H1 (cell line): ENCODE measurements around the gene RADIL. TPM values are rescaled to one million over a fixed set of nuclear protein-coding genes. Genes with fewer than 3 reads are reported as not detected.

Experiments used
- CTCF ChIA-PET: fragments of 300-600 bp; sonication (Branson Sonifier 250); formaldehyde crosslinking; loops from one replicate; lab custom pipeline; 2021; ENCODE audit not compliant: partially characterized antibody; lab: Charles Lee
- POLR2A ChIA-PET: fragments of 300-600 bp; sonication (Branson Sonifier 250); formaldehyde crosslinking; loops from one replicate; lab custom pipeline; 2021; ENCODE audit warnings: inconsistent platforms; ENCODE audit not compliant: partially characterized antibody; lab: Charles Lee
- DNase-seq, 2 experiments: peaks; one replicate each; pipeline versions ENCODE4 v3.0.0 to v3.0.0-alpha.2; 2010 to 2022; ENCODE audit warnings: low spot score in 2 of 2, low read depth in 1 of 2, mixed read lengths in 1 of 2
- FAIRE-seq: peaks from 2 replicates; lab custom pipeline; 2011; peaks lifted over from hg19 to GRCh38; lab: Jason Lieb, UNC
- H2AFZ ChIP-seq: 2 replicates; pipeline ENCODE4 v1.8.1; 2012; ENCODE audit warnings: low read length, inconsistent platforms
- H2AK5ac ChIP-seq: 2 replicates; pipeline ENCODE4 v1.6.1; 2013; ENCODE audit warnings: low read depth, low read length
- H2BK120ac ChIP-seq: replicated peaks from 2 replicates; pipeline ENCODE3; 2013; ENCODE audit warnings: low read depth, low read length, inconsistent platforms
- H2BK12ac ChIP-seq: 2 replicates; pipeline ENCODE4 v1.6.1; 2013; ENCODE audit warnings: low read depth, low read length
- H2BK15ac ChIP-seq: 2 replicates; pipeline ENCODE4 v1.6.1; 2013; ENCODE audit warnings: low read length
- H2BK20ac ChIP-seq: 2 replicates; pipeline ENCODE4 v1.6.1; 2013; ENCODE audit warnings: low read length
- H2BK5ac ChIP-seq: 2 replicates; pipeline ENCODE4 v1.6.1; 2013; ENCODE audit warnings: low read depth, low read length
- H3K14ac ChIP-seq: 2 replicates; pipeline ENCODE4 v1.6.1; 2013; ENCODE audit warnings: inconsistent platforms; ENCODE audit not compliant: insufficient read length
- H3K18ac ChIP-seq: 2 replicates; pipeline ENCODE4 v1.6.1; 2013; ENCODE audit warnings: low read length; ENCODE audit errors: extremely low read depth
- H3K23ac ChIP-seq: 2 replicates; pipeline ENCODE4 v1.6.1; 2013; ENCODE audit warnings: inconsistent platforms; ENCODE audit not compliant: insufficient read length
- H3K23me2 ChIP-seq: 2 replicates; pipeline ENCODE4 v1.6.1; 2013; ENCODE audit warnings: low read depth, low read length
- H3K27ac ChIP-seq: 2 replicates; pipeline ENCODE4 v1.6.1; 2011; ENCODE audit warnings: low read depth, low read length, inconsistent platforms
- H3K27me3 ChIP-seq, 4 experiments: replicated peaks in 1 of 4; 1 replicate in 1 of 4; 2 replicates in 3 of 4; pipeline versions ENCODE4 v1.6.1 to v1.8.1; 2011 to 2013; ENCODE audit warnings: low read length in 3 of 4, mild to moderate bottlenecking in 3 of 4, inconsistent platforms in 2 of 4, mixed read lengths in 2 of 4, moderate library complexity in 1 of 4; ENCODE audit not compliant: control insufficient read depth in 3 of 4, insufficient read depth in 3 of 4; ENCODE audit errors: extremely low read depth in 1 of 4
- H3K36me3 ChIP-seq, 4 experiments: 2 replicates each; pipeline versions ENCODE4 v1.6.1 to v1.8.1; 2011 to 2013; ENCODE audit warnings: mild to moderate bottlenecking in 4 of 4, low read length in 3 of 4, moderate library complexity in 2 of 4, control low read depth in 1 of 4, inconsistent platforms in 1 of 4; ENCODE audit not compliant: insufficient read depth in 4 of 4, control insufficient read depth in 2 of 4
- H3K4ac ChIP-seq: replicated peaks from 2 replicates; pipeline ENCODE3; 2013; ENCODE audit warnings: low read length, low read depth, mixed read lengths, inconsistent platforms; ENCODE audit not compliant: insufficient read length
- H3K4me1 ChIP-seq, 4 experiments: replicated peaks in 1 of 4; 1 replicate in 1 of 4; 2 replicates in 3 of 4; pipeline versions ENCODE4 v1.6.1 to v1.8.1; 2011 to 2013; ENCODE audit warnings: low read length in 3 of 4, inconsistent platforms in 2 of 4, mixed read lengths in 1 of 4; ENCODE audit not compliant: insufficient read depth in 4 of 4, control insufficient read depth in 3 of 4
- H3K4me2 ChIP-seq, 2 experiments: 2 replicates each; pipeline versions ENCODE4 v1.6.1 to v1.8.1; 2011 to 2013; ENCODE audit warnings: low read depth in 2 of 2, low read length in 2 of 2, control low read depth in 1 of 2, inconsistent platforms in 1 of 2, mild to moderate bottlenecking in 1 of 2; ENCODE audit not compliant: insufficient read depth in 1 of 2
- H3K4me3 ChIP-seq, 4 experiments: fragments of 200-600, 300-600 bp in 1 of 4; sonication (generic), shearing (Covaris generic), sonication (Bioruptor Twin) in 1 of 4; 2 replicates each; pipeline versions ENCODE4 v1.5.1 to v1.8.1; 2011 to 2016; ENCODE audit warnings: low read length in 4 of 4, low read depth in 3 of 4, control low read depth in 2 of 4, inconsistent platforms in 2 of 4, mild to moderate bottlenecking in 2 of 4, mixed read lengths in 1 of 4, moderate library complexity in 1 of 4; ENCODE audit not compliant: insufficient read depth in 2 of 4; ENCODE audit errors: extremely low read depth in 1 of 4
- H3K56ac ChIP-seq: replicated peaks from 2 replicates; pipeline ENCODE3; 2013; ENCODE audit warnings: low read depth, mild to moderate bottlenecking, mixed read lengths, low read length, inconsistent platforms; ENCODE audit not compliant: insufficient read length
- H3K79me1 ChIP-seq: 2 replicates; pipeline ENCODE4 v1.6.1; 2013; ENCODE audit warnings: low read depth, low read length, control low read depth
- H3K79me2 ChIP-seq, 2 experiments: 2 replicates each; pipeline versions ENCODE4 v1.6.1 to v1.8.1; 2012 to 2013; ENCODE audit warnings: low read length in 2 of 2, mild to moderate bottlenecking in 2 of 2, inconsistent platforms in 1 of 2; ENCODE audit not compliant: insufficient read depth in 2 of 2, control insufficient read depth in 1 of 2
- H3K9ac ChIP-seq, 4 experiments: replicated peaks in 1 of 4; 1 replicate in 1 of 4; 2 replicates in 3 of 4; pipeline versions ENCODE4 v1.6.1 to v1.8.1; 2011 to 2013; ENCODE audit warnings: low read depth in 3 of 4, low read length in 3 of 4, control low read depth in 2 of 4, mild to moderate bottlenecking in 2 of 4, moderate library complexity in 2 of 4, inconsistent platforms in 1 of 4; ENCODE audit errors: extremely low read depth in 1 of 4
- H3K9me3 ChIP-seq, 2 experiments: 2 replicates each; pipeline versions ENCODE4 v1.6.1 to v1.8.1; 2012 to 2013; ENCODE audit warnings: mild to moderate bottlenecking in 2 of 2, moderate library complexity in 2 of 2, control low read depth in 1 of 2, inconsistent platforms in 1 of 2, low read depth in 1 of 2, low read length in 1 of 2, mixed read lengths in 1 of 2; ENCODE audit not compliant: insufficient read depth in 2 of 2
- H4K20me1 ChIP-seq, 2 experiments: replicated peaks in 1 of 2; 2 replicates each; pipeline versions ENCODE3 to v1.8.1; 2011 to 2013; ENCODE audit warnings: inconsistent platforms in 2 of 2, low read length in 2 of 2, mild to moderate bottlenecking in 1 of 2; ENCODE audit not compliant: insufficient read depth in 2 of 2, control insufficient read depth in 1 of 2
- H4K5ac ChIP-seq: 2 replicates; pipeline ENCODE4 v1.6.1; 2013; ENCODE audit warnings: low read length, low read depth, mixed read lengths, inconsistent platforms; ENCODE audit not compliant: insufficient read length
- H4K8ac ChIP-seq: 2 replicates; pipeline ENCODE4 v1.8.0; 2013; ENCODE audit warnings: mild to moderate bottlenecking, moderate library complexity, low read length, inconsistent platforms; ENCODE audit not compliant: insufficient read depth; ENCODE audit errors: extremely low read depth
- H4K91ac ChIP-seq: replicated peaks from 2 replicates; pipeline ENCODE3; 2013; ENCODE audit warnings: low read length, mixed read lengths, inconsistent platforms; ENCODE audit not compliant: insufficient read length
- BCL11A ChIP-seq, 2 experiments: IDR thresholded peaks; one replicate each; pipeline ENCODE4 v1.6.1; 2011; ENCODE audit warnings: low read depth in 2 of 2, low read length in 2 of 2, mild to moderate bottlenecking in 2 of 2
- CHD2 ChIP-seq: IDR thresholded peaks from 2 replicates; pipeline ENCODE4 v1.6.1; 2012; ENCODE audit warnings: low read length, improper control_type of control experiment
- E2F6 ChIP-seq: IDR thresholded peaks from 2 replicates; pipeline ENCODE4 v1.6.1; 2012; ENCODE audit warnings: inconsistent platforms
- HDAC2 ChIP-seq, 2 experiments: fragments of 300-600 bp in 1 of 2; sonication (generic) in 1 of 2; IDR thresholded peaks; 2 replicates each; pipeline ENCODE4 v1.6.1; 2011 to 2012; ENCODE audit warnings: low read depth in 2 of 2, low read length in 2 of 2, mild to moderate bottlenecking in 2 of 2, moderate library complexity in 2 of 2, borderline replicate concordance in 1 of 2, inconsistent platforms in 1 of 2
- PHF8 ChIP-seq: fragments of 200-600 bp; sonication (generic); conservative IDR thresholded peaks from 2 replicates; pipeline ENCODE4 v1.7.1; 2012; ENCODE audit warnings: low read depth, mild to moderate bottlenecking, inconsistent platforms, low read length, moderate library complexity
- SAP30 ChIP-seq: fragments of 300-600 bp; sonication (generic); IDR thresholded peaks from 2 replicates; pipeline ENCODE4 v1.7.1; 2012; ENCODE audit warnings: low read length, moderate library complexity, mild to moderate bottlenecking, inconsistent platforms; ENCODE audit not compliant: insufficient read depth, insufficient replicate concordance
- TCF12 ChIP-seq: IDR thresholded peaks from 2 replicates; pipeline ENCODE4 v1.6.1; 2011; ENCODE audit warnings: low read depth, mild to moderate bottlenecking, low read length
- WGBS, 2 experiments: shearing (Covaris generic) in 1 of 2; methylation state at CpG; one replicate each; pipeline versions ENCODE4 v1.1.6 to v1.1.7; 2013 to 2015; ENCODE audit warnings: low lambda C conversion rate in 2 of 2, mixed read lengths in 2 of 2, inconsistent platforms in 1 of 2, low coverage in 1 of 2, missing lambda C conversion rate in 1 of 2; ENCODE audit not compliant: insufficient replicate concordance in 2 of 2, insufficient coverage in 1 of 2, insufficient read length in 1 of 2; ENCODE audit errors: extremely low coverage in 1 of 2, missing lambda C conversion rate in 1 of 2; 5-methylcytosine and 5-hydroxymethylcytosine counted together
- polyA plus RNA-seq, 7 experiments: library from polyadenylated mRNA; depleted of rRNA in 3 of 7; stranded (reverse) in 5 of 7; unstranded in 2 of 7; fragments of >200 nt in 5 of 7; fragments of 200-250 nt in 2 of 7; gene quantifications; 1 replicate in 5 of 7; 2 replicates in 1 of 7; 4 replicates in 1 of 7; pipeline versions ENCODE4 v1.2.1 to v1.2.3, GENCODE V29; 2011 to 2013; ENCODE audit warnings: missing spikeins in 2 of 7, mixed read lengths in 2 of 7
- total RNA-seq: library from RNA; stranded (reverse); fragmentation: NEBNext Ultra II Directional; extraction: Animal tissue kit (Norgen Biotek cat#: 25700); gene quantifications from 2 replicates; pipeline ENCODE4 v1.2.1, GENCODE V29; 2021

RADIL gene
- total and polyA plus RNA-seq, 2 of the 8 experiments (the other 6 are each of a cell fraction or from before 2014, with no cell fraction given), result 5.0 to 5.4 TPM

- no peak overlapping the region for H2BK20ac ChIP-seq
- no peak overlapping the region for H3K4me3 ChIP-seq
- POLR2A ChIA-PET, result no interaction called here
- H3K14ac ChIP-seq, result no peak overlapping the region
- H4K5ac ChIP-seq, result no peak overlapping the region
- no peak overlapping the region for H3K4me2 ChIP-seq
- CTCF ChIA-PET, result interaction anchor here (0.5 to 5.4 kb wide), 17 partner anchors 10 to 311 kb away, joined by 3 to 62 read pairs (median 9); partner anchors contain the start of gene RADIL
- no peak overlapping the region for H2BK12ac ChIP-seq
- no peak overlapping the region for H4K8ac ChIP-seq
- no peak overlapping the region for H2BK5ac ChIP-seq
- H2BK120ac ChIP-seq, result no peak overlapping the region
- no peak overlapping the region for H3K27ac ChIP-seq
- H3K23ac ChIP-seq, result no peak overlapping the region
- H3K4ac ChIP-seq, result no peak overlapping the region
- no peaks in the 10 kb centered on the region for H3K79me2 ChIP-seq
- H3K36me3 ChIP-seq, result no peaks in the 10 kb centered on the region
- H4K20me1 ChIP-seq, result no peaks in the 10 kb centered on the region
- H3K9me3 ChIP-seq, result no peaks in the 10 kb centered on the region
- H3K79me1 ChIP-seq, result no peaks in the 10 kb centered on the region
- no peak overlapping the region for H3K56ac ChIP-seq
- no peak for FAIRE-seq
- H3K23me2 ChIP-seq, result no peaks in the 10 kb centered on the region
- H2AK5ac ChIP-seq, result no peak overlapping the region
- H2AFZ ChIP-seq, result no peak overlapping the region
- 93% methylated on average over 17 of the region's 17 CpGs; no CpG with 5 or more reads in 1 of the 2 experiments for WGBS, 2 experiments
- no peak for DNase-seq
- no peak overlapping the region for H3K18ac ChIP-seq
- no peaks in the 10 kb centered on the region for H3K4me1 ChIP-seq
- H3K9ac ChIP-seq, result no peak overlapping the region
- no peak overlapping the region for H4K91ac ChIP-seq
- H2BK15ac ChIP-seq, result no peak overlapping the region
- H3K27me3 ChIP-seq, result no peaks in the 10 kb centered on the region
- TF ChIP-seq CHD2, result no peak
- TF ChIP-seq PHF8, result no peak
- TF ChIP-seq E2F6, result no peak
- no peak for TF ChIP-seq SAP30
- TF ChIP-seq TCF12, result no peak
- no peak for TF ChIP-seq BCL11A (IDR thresholded peaks at IDR 0.05; ENCODE audit: low read depth in 2 of 2, low read length in 2 of 2)
- no peak for TF ChIP-seq HDAC2 (IDR thresholded peaks at IDR 0.05; ENCODE audit: borderline replicate concordance in 1 of 2, low read depth in 2 of 2, low read length in 2 of 2)
Observed at GRCh38 chr7:4828720-4829383, 54.7 kb downstream of the RADIL start.
